Mucosa of descending colon (tissue), 3 donors: ENCODE results near the gene HCRTR2. TPM values are rescaled to one million over a fixed set of nuclear protein-coding genes. Genes with fewer than 3 reads are reported as not detected.
"Not testable (repeated sequence)": the region's sequence is repeated elsewhere in the genome, so short reads cannot be mapped to it uniquely, and the experiment has no call there.

Experiments
- ATAC-seq: fragments of 200-7000 bp; cut with Tn5 transposase; one replicate; pipeline ENCODE4 v1.9.1; 2020; ENCODE audit warnings: mild to moderate bottlenecking, moderate library complexity
- DNase-seq, 3 donors: peaks; one replicate each; pipeline ENCODE4 v3.0.0-alpha.2; 2020
- H3K36me3 ChIP-seq: fragments of 200-600 bp; one replicate; pipeline ENCODE4 v1.8.0; 2021; ENCODE audit warnings: low read depth, mild to moderate bottlenecking
- H3K4me1 ChIP-seq: fragments of 200-600 bp; one replicate; pipeline ENCODE4 v1.8.0; 2021; ENCODE audit warnings: low read depth, mild to moderate bottlenecking
- H3K4me3 ChIP-seq: fragments of 200-600 bp; one replicate; pipeline ENCODE4 v1.8.0; 2021; ENCODE audit warnings: mild to moderate bottlenecking
- H3K9me3 ChIP-seq: fragments of 200-600 bp; one replicate; pipeline ENCODE4 v1.8.0; 2021; ENCODE audit warnings: mild to moderate bottlenecking
- CTCF ChIP-seq: fragments of 200-600 bp; IDR thresholded peaks from one replicate; pipeline ENCODE4 v1.8.0; 2022; ENCODE audit warnings: antibody characterized with exemption, mild to moderate bottlenecking
- intact Hi-C, 2 donors: fragments of 100-400 bp; cut with DNase I in 1 of 2; cut with micrococcal nuclease in 1 of 2; formaldehyde crosslinking; loops; one replicate each; pipeline versions ENCODE4 v1.11.0 to v1.11.1; 2022; cut with DNase I, micrococcal nuclease
- total RNA-seq, 3 donors: library from RNA; stranded (reverse); fragmentation: NEBNext Ultra II Directional in 2 of 3; extraction: Animal tissue kit (Norgen Biotek cat#: 25700) in 2 of 3; gene quantifications; one replicate each; pipeline versions ENCODE4 v1.2.1 to v1.2.4, GENCODE V29; 2021 to 2023
- donor health status: DM: no; HTN: no; CAD: no; lungs with moderate emphysema.
- donor health status: DM: no; HTN: no; CAD: no.
- donor health status: DM: no; HTN: yes; CAD: no.

HCRTR2 gene
- total RNA-seq, 3 donors from 2014 or later, result not detected

GRCh38 chr6:55227862-55228261, 53.5 kb downstream of the HCRTR2 start:
- H3K9me3 ChIP-seq, result no peaks in the 10 kb centered on the region
- no peak for DNase-seq
- intact Hi-C loops, result no loop called here
- H3K4me1 ChIP-seq, result no peaks in the 10 kb centered on the region
- ATAC-seq, result no peak
- no peak overlapping the region for H3K4me3 ChIP-seq
- no peak for TF ChIP-seq CTCF
- no peaks in the 10 kb centered on the region for H3K36me3 ChIP-seq

- intact Hi-C loops, result no loop called here
- Histone ChIP-seq H3K4me1 (no peaks in the 10 kb centered on the region), H3K4me3 (no peak overlapping the region), H3K9me3 (no peaks in the 10 kb centered on the region), H3K36me3 (no peaks in the 10 kb centered on the region)
- no peak for ATAC-seq
- no peak for TF ChIP-seq CTCF
- no peak for DNase-seq
Observed at GRCh38 chr6:55239099-55239498, 64.8 kb downstream of the HCRTR2 start.

- H3K4me1 ChIP-seq, ATAC-seq, H3K9me3 ChIP-seq, H3K36me3 ChIP-seq, H3K4me3 ChIP-seq: not testable (repeated sequence)
- intact Hi-C loops, result loop anchor here in 1 of 2 donors (10.0 kb wide), 1 partner anchor 1256 kb away; no protein-coding TSS in a partner anchor
- DNase-seq, result peak in 1 of 3 donors; percentile 3
Observed at GRCh38 chr6:55240975-55241605, 66.8 kb downstream of the HCRTR2 start.

GRCh38 chr6:55250400-55250799, 76.1 kb downstream of the HCRTR2 start:
- no peak for TF ChIP-seq CTCF
- DNase-seq, result no peak
- intact Hi-C loops, result no loop called here
- Histone ChIP-seq H3K9me3 (no peaks in the 10 kb centered on the region), H3K4me1 (no peaks in the 10 kb centered on the region), H3K4me3 (no peak overlapping the region), H3K36me3 (no peaks in the 10 kb centered on the region)
- ATAC-seq, result no peak

GRCh38 chr6:55255113-55255512, 80.8 kb downstream of the HCRTR2 start:
- no peak for TF ChIP-seq CTCF
- no peaks in the 10 kb centered on the region for H3K36me3 ChIP-seq
- intact Hi-C loops, result no loop called here
- ATAC-seq (peak; percentile 41), DNase-seq (no peak)
- no peak overlapping the region for H3K4me3 ChIP-seq
- no peaks in the 10 kb centered on the region for H3K9me3 ChIP-seq
- no peaks in the 10 kb centered on the region for H3K4me1 ChIP-seq

GRCh38 chr6:55260181-55260580, 85.9 kb downstream of the HCRTR2 start:
- no peak for ATAC-seq

More at GRCh38 chr6:55260181-55260580, 85.9 kb downstream of the HCRTR2 start:
- TF ChIP-seq CTCF, result no peak
- intact Hi-C loops, result no loop called here
- Histone ChIP-seq H3K36me3 (no peaks in the 10 kb centered on the region), H3K9me3 (no peaks in the 10 kb centered on the region), H3K4me3 (no peak overlapping the region), H3K4me1 (no peaks in the 10 kb centered on the region)
- DNase-seq, result no peak
